WTC11 (cell line): Measurements from ENCODE around the gene NEK7. TPM values are rescaled to one million over a fixed set of nuclear protein-coding genes. Genes with fewer than 3 reads are reported as not detected.

Source experiments
- ATAC-seq: fragments of 200-7000 bp; cut with Tn5 transposase; 2 replicates; pipeline ENCODE4 v1.10.0; 2021; ENCODE audit warnings: mild to moderate bottlenecking, moderate library complexity
- CTCF ChIA-PET: fragments of 300-600 bp; sonication (Branson Sonifier 250); formaldehyde crosslinking; loops from one replicate; lab custom pipeline; 2021; ENCODE audit warnings: antibody characterized with exemption; lab: Charles Lee
- POLR2A ChIA-PET: fragments of 350-600 bp; sonication (Branson Sonifier 250); formaldehyde crosslinking; loops from one replicate; lab custom pipeline; 2021; ENCODE audit warnings: antibody characterized with exemption; lab: Charles Lee
- DNase-seq: peaks from one replicate; pipeline ENCODE4 v3.0.0; 2021; ENCODE audit warnings: low spot score
- H3K27ac Mint-ChIP-seq: 2 replicates; pipeline ENCODE4 v1.8.0; 2021; ENCODE audit warnings: mixed read lengths
- H3K27me3 Mint-ChIP-seq: 2 replicates; pipeline ENCODE4 v1.8.0; 2021; ENCODE audit warnings: low read depth, mild to moderate bottlenecking, moderate library complexity, mixed read lengths
- H3K36me3 Mint-ChIP-seq: 2 replicates; pipeline ENCODE4 v1.8.0; 2021; ENCODE audit warnings: mixed read lengths
- H3K4me1 Mint-ChIP-seq: 2 replicates; pipeline ENCODE4 v1.8.0; 2022; ENCODE audit warnings: mixed read lengths
- H3K4me3 Mint-ChIP-seq: 2 replicates; pipeline ENCODE4 v1.8.0; 2021; ENCODE audit warnings: mild to moderate bottlenecking, moderate library complexity, mixed read lengths
- H3K9me3 Mint-ChIP-seq: 2 replicates; pipeline ENCODE4 v1.8.0; 2021; ENCODE audit warnings: mixed read lengths
- ATF1 ChIP-seq: sonication (generic); formaldehyde crosslinking; IDR thresholded peaks from 2 replicates; pipeline ENCODE4 v1.8.1; 2023; ENCODE audit warnings: mild to moderate bottlenecking, moderate library complexity, missing genetic modification reagents
- ESRRA ChIP-seq: sonication (generic); formaldehyde crosslinking; IDR thresholded peaks from 2 replicates; pipeline ENCODE4 v1.8.1; 2022; ENCODE audit warnings: mild to moderate bottlenecking, missing genetic modification reagents, borderline replicate concordance
- ETV6 ChIP-seq: sonication (generic); formaldehyde crosslinking; IDR thresholded peaks from 2 replicates; pipeline ENCODE4 v1.8.1; 2022; ENCODE audit warnings: mild to moderate bottlenecking, missing genetic modification reagents
- FOXJ3 ChIP-seq: sonication (generic); formaldehyde crosslinking; IDR thresholded peaks from 2 replicates; pipeline ENCODE4 v1.9.0; 2021; ENCODE audit warnings: missing genetic modification reagents, mild to moderate bottlenecking, borderline replicate concordance
- GRHL2 ChIP-seq: fragments of 250-450 bp; sonication (Bioruptor Pico); IDR thresholded peaks from 2 replicates; pipeline ENCODE4 v1.8.0; 2022; ENCODE audit warnings: mild to moderate bottlenecking, moderate library complexity; ENCODE audit not compliant: insufficient replicate concordance, severe bottlenecking
- IRF1 ChIP-seq: sonication (generic); formaldehyde crosslinking; IDR thresholded peaks from 2 replicates; pipeline ENCODE4 v1.8.0; 2023; ENCODE audit warnings: missing genetic modification reagents
- MAX ChIP-seq: sonication (generic); formaldehyde crosslinking; IDR thresholded peaks from 2 replicates; pipeline ENCODE4 v1.8.0; 2022; ENCODE audit warnings: mild to moderate bottlenecking, missing genetic modification reagents
- MXD4 ChIP-seq: fragments of 250-450 bp; sonication (Bioruptor Pico); IDR thresholded peaks from 2 replicates; pipeline ENCODE4 v1.8.0; 2021; ENCODE audit warnings: mild to moderate bottlenecking, moderate library complexity, borderline replicate concordance
- NFATC4 ChIP-seq: fragments of 250-450 bp; sonication (Bioruptor Pico); IDR thresholded peaks from 2 replicates; pipeline ENCODE4 v1.9.0; 2021; ENCODE audit warnings: mild to moderate bottlenecking
- OVOL2 ChIP-seq: fragments of 250-450 bp; sonication (Bioruptor Pico); IDR thresholded peaks from 2 replicates; pipeline ENCODE4 v1.9.0; 2021; ENCODE audit warnings: mild to moderate bottlenecking, borderline replicate concordance
- RORB ChIP-seq: fragments of 250-450 bp; sonication (Bioruptor Pico); IDR thresholded peaks from 2 replicates; pipeline ENCODE4 v1.9.0; 2021; ENCODE audit warnings: mild to moderate bottlenecking
- TCF7 ChIP-seq: sonication (generic); formaldehyde crosslinking; IDR thresholded peaks from 2 replicates; pipeline ENCODE4 v1.8.0; 2022; ENCODE audit warnings: mild to moderate bottlenecking, low read depth, missing genetic modification reagents, moderate library complexity
- ZNF317 ChIP-seq: sonication (generic); formaldehyde crosslinking; IDR thresholded peaks from 2 replicates; pipeline ENCODE4 v1.8.1; 2023; ENCODE audit warnings: low read depth, mild to moderate bottlenecking, moderate library complexity, missing genetic modification reagents, borderline replicate concordance
- ZNF512 ChIP-seq: sonication (generic); formaldehyde crosslinking; IDR thresholded peaks from 2 replicates; pipeline ENCODE4 v1.8.1; 2022; ENCODE audit warnings: missing genetic modification reagents, borderline replicate concordance
- total RNA-seq: library from RNA; stranded (reverse); gene quantifications from 3 replicates; pipeline ENCODE4 v1.2.3, GENCODE V29; 2021
- TF ChIP-seq, protein P1 (sequence below): fragments of 250-450 bp; sonication (Bioruptor Pico); IDR thresholded peaks from 2 replicates; pipeline ENCODE4 v1.8.0; 2021; ENCODE audit warnings: mild to moderate bottlenecking
- TF ChIP-seq, protein P2 (sequence below): fragments of 200-600 bp; IDR thresholded peaks from 2 replicates; pipeline ENCODE4 v1.8.0; 2022; ENCODE audit warnings: antibody characterized with exemption
- TF ChIP-seq, protein P3 (sequence below): fragments of 250-450 bp; sonication (Bioruptor Pico); conservative IDR thresholded peaks from 2 replicates; pipeline ENCODE4 v1.9.0; 2021; ENCODE audit warnings: mild to moderate bottlenecking
- TF ChIP-seq, protein P4 (sequence below): sonication (generic); formaldehyde crosslinking; IDR thresholded peaks from 2 replicates; pipeline ENCODE4 v1.8.1; 2023; ENCODE audit warnings: mild to moderate bottlenecking, missing genetic modification reagents

Gene NEK7
- total RNA-seq, 1 experiment from 2014 or later, result 10.3 TPM

DNA sequence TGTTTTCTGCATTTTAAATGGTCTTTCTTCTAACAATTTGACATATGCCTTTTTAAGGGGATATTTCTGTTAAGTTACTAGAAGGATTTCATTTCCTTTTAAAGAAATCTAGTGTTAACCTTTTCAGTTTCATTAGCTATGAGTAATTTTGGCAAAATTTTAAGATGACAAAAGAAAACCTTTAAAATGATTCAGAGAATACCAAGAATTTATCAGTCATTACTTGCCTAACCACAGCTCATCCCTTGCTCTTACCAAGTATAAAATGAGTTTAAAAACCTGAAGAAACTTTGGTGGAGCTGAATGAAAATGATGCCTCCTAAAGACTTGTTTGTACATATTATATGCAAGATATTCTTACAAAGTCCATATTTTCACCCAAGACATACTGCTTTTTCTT is 101.7 kb downstream of the NEK7 start (continued):
- TF ChIP-seq GRHL2 (CRISPR knock-in tag), result no peak
- TF ChIP-seq MXD4 (CRISPR knock-in tag), result no peak
- TF ChIP-seq, protein P1, sequence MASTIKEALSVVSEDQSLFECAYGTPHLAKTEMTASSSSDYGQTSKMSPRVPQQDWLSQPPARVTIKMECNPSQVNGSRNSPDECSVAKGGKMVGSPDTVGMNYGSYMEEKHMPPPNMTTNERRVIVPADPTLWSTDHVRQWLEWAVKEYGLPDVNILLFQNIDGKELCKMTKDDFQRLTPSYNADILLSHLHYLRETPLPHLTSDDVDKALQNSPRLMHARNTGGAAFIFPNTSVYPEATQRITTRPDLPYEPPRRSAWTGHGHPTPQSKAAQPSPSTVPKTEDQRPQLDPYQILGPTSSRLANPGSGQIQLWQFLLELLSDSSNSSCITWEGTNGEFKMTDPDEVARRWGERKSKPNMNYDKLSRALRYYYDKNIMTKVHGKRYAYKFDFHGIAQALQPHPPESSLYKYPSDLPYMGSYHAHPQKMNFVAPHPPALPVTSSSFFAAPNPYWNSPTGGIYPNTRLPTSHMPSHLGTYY (CRISPR knock-in tag), result no peak

GRCh38 chr1:198259333-198260074 is 102.7 kb downstream of the NEK7 start:
- H3K4me1 Mint-ChIP-seq, result peaks cover 24% of the 10 kb centered on the region

DNA sequence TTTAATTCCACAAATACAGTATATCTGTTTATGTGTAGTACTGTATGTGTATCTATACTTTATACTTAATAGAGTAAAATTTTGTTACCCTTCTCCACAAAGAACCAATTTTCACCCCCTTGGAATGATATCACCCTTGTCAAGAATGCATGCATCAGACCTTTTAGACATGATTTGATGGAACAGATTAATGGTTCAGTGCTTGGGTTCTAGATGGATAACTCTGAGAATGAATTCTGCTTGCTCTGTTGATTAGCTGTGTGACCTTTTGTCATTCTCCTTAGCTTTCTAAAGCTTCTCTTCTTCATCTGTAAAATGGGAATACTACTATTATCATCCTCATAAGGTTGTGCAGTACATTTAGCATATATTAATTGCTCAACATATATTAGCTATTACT is 105.1 kb downstream of the NEK7 start:
- CTCF ChIA-PET, result no interaction called here
- Mint-ChIP-seq H3K9me3 (no peaks in the 10 kb centered on the region), H3K27ac (no peak overlapping the region), H3K36me3 (no peaks in the 10 kb centered on the region), H3K27me3 (no peaks in the 10 kb centered on the region), H3K4me3 (no peak overlapping the region), H3K4me1 (no peaks in the 10 kb centered on the region)
- no peak for DNase-seq
- no peak for ATAC-seq
- POLR2A ChIA-PET, result no interaction called here
- TF ChIP-seq MAX (CRISPR knock-in tag) (no peak), ETV6 (CRISPR knock-in tag) (no peak), GRHL2 (CRISPR knock-in tag) (no peak), NFATC4 (no peak), FOXJ3 (CRISPR knock-in tag) (no peak), OVOL2 (CRISPR knock-in tag) (no peak), RORB (no peak), IRF1 (CRISPR knock-in tag) (no peak)
- TF ChIP-seq, protein P2, sequence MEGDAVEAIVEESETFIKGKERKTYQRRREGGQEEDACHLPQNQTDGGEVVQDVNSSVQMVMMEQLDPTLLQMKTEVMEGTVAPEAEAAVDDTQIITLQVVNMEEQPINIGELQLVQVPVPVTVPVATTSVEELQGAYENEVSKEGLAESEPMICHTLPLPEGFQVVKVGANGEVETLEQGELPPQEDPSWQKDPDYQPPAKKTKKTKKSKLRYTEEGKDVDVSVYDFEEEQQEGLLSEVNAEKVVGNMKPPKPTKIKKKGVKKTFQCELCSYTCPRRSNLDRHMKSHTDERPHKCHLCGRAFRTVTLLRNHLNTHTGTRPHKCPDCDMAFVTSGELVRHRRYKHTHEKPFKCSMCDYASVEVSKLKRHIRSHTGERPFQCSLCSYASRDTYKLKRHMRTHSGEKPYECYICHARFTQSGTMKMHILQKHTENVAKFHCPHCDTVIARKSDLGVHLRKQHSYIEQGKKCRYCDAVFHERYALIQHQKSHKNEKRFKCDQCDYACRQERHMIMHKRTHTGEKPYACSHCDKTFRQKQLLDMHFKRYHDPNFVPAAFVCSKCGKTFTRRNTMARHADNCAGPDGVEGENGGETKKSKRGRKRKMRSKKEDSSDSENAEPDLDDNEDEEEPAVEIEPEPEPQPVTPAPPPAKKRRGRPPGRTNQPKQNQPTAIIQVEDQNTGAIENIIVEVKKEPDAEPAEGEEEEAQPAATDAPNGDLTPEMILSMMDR, result no peak
- TF ChIP-seq, protein P1 (CRISPR knock-in tag), result no peak

More at GRCh38 chr1:198259333-198260074, 102.7 kb downstream of the NEK7 start:
- ChIA-PET CTCF (no interaction called here), POLR2A (no interaction called here)
- Mint-ChIP-seq H3K27ac (no peak overlapping the region), H3K27me3 (no peaks in the 10 kb centered on the region), H3K36me3 (no peaks in the 10 kb centered on the region), H3K9me3 (no peaks in the 10 kb centered on the region), H3K4me3 (no peak overlapping the region)
- DNase-seq (no peak), ATAC-seq (no peak)
- TF ChIP-seq ZNF317, result no peak
- no peak for TF ChIP-seq TCF7
- TF ChIP-seq, protein P3, sequence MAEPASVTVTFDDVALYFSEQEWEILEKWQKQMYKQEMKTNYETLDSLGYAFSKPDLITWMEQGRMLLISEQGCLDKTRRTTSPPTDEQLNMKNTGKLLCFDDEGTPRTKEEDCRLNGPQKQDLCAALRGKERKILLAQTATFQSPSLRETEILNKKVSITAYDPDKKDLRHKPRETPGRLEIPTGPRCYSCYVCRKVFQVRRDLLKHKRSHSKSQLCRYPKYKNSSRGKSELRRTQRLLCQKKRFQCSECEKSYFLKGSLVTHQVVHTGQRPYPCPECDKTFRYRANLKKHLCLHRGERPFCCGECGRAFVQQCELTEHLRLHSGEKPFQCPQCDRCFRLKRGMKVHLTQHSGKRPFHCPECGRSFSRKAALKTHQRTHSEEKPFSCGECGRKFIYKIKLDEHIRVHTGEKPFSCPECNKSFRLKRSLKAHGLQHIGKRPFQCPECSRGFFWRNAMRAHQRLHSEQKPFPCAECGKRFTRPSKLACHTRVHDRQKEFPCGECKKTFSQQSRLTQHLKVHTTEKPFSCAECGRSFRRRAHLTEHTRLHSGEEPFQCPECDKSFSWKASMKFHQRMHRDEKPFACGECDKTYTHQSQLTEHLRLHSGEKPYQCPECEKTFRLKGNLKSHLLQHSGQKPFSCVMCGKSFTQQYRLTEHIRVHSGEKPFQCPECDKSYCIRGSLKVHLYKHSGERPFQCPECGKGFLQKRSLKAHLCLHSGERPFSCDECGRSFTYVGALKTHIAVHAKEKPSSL (CRISPR knock-in tag), result no peak
- TF ChIP-seq, protein P4, sequence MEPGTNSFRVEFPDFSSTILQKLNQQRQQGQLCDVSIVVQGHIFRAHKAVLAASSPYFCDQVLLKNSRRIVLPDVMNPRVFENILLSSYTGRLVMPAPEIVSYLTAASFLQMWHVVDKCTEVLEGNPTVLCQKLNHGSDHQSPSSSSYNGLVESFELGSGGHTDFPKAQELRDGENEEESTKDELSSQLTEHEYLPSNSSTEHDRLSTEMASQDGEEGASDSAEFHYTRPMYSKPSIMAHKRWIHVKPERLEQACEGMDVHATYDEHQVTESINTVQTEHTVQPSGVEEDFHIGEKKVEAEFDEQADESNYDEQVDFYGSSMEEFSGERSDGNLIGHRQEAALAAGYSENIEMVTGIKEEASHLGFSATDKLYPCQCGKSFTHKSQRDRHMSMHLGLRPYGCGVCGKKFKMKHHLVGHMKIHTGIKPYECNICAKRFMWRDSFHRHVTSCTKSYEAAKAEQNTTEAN (CRISPR knock-in tag), result no peak
- TF ChIP-seq ATF1 (CRISPR knock-in tag), result no peak
- no peak for TF ChIP-seq ZNF512 (CRISPR knock-in tag)
- TF ChIP-seq ESRRA, result no peak
- no peak for TF ChIP-seq MXD4 (CRISPR knock-in tag)
